Gastrocnemius medialis (tissue), 4 donors: ENCODE results near the gene LRRC1. TPM values are rescaled to one million over a fixed set of nuclear protein-coding genes. Genes with fewer than 3 reads are reported as not detected.

Experiments
- ATAC-seq, 2 donors: fragments of 150-250 bp; one replicate each; pipeline ENCODE4 v1.9.1; 2016
- DNase-seq, 2 donors: peaks; one replicate each; pipeline ENCODE4 v3.0.0-alpha.2; 2019
- H3K27ac ChIP-seq, 4 donors: fragments of 200-600 bp; sonication (generic); 1 replicate in 1 of 4; 2 replicates in 3 of 4; pipeline ENCODE4 v1.5.1; 2016 to 2018; ENCODE audit warnings: mild to moderate bottlenecking in 2 of 4, moderate library complexity in 1 of 4
- H3K27me3 ChIP-seq, 3 donors: fragments of 200-600 bp; sonication (generic) in 2 of 3; 1 replicate in 1 of 3; 2 replicates in 2 of 3; pipeline versions ENCODE4 v1.5.1 to v1.6.0; 2016 to 2019; ENCODE audit warnings: mild to moderate bottlenecking in 1 of 3, moderate library complexity in 1 of 3
- H3K36me3 ChIP-seq, 2 donors: fragments of 200-600 bp; sonication (generic) in 1 of 2; one replicate each; pipeline ENCODE4 v1.5.1; 2017 to 2018
- H3K4me1 ChIP-seq, 2 donors: fragments of 200-600 bp; sonication (generic) in 1 of 2; one replicate each; pipeline ENCODE4 v1.5.1; 2016 to 2017; ENCODE audit warnings: mild to moderate bottlenecking in 2 of 2
- H3K4me3 ChIP-seq, 4 donors: fragments of 200-600 bp; sonication (generic) in 3 of 4; 1 replicate in 1 of 4; 2 replicates in 3 of 4; pipeline ENCODE4 v1.5.1; 2016 to 2019; ENCODE audit warnings: mild to moderate bottlenecking in 2 of 4
- H3K9me3 ChIP-seq, 3 donors: fragments of 200-600 bp; sonication (generic) in 2 of 3; 1 replicate in 1 of 3; 2 replicates in 2 of 3; pipeline ENCODE4 v1.5.1; 2016 to 2019
- POLR2A ChIP-seq, 2 donors: fragments of 450-650 bp; IDR thresholded peaks; one replicate each; pipeline ENCODE4 v1.6.1; 2017; ENCODE audit warnings: antibody characterized with exemption in 2 of 2, mild to moderate bottlenecking in 2 of 2, moderate library complexity in 2 of 2
- in situ Hi-C, 4 donors: fragments of 200-750 bp; cut with MboI; loops; one replicate each; pipeline versions ENCODE4 v1.15.0 to v1.8.0; 2017; ENCODE audit warnings: low sequenced_read_pairs in 4 of 4
- intact Hi-C: fragments of 100-400 bp; cut with DNase I; formaldehyde crosslinking; loops from one replicate; pipeline ENCODE4 v1.15.1; 2023; ENCODE audit warnings: low total_unique reads
- total RNA-seq, 4 donors: library from RNA; depleted of rRNA; stranded (reverse); fragments of >200 nt; gene quantifications; one replicate each; pipeline versions ENCODE4 v1.1.0 to v1.2.3, GENCODE V29; 2016
- TF ChIP-seq, protein P1 (sequence below), 5 experiments: fragments of 450-650 bp in 3 of 5; fragments of 200-600 bp in 2 of 5; sonication (generic) in 2 of 5; IDR thresholded peaks in 4 of 5; conservative IDR thresholded peaks in 1 of 5; 1 replicate in 4 of 5; 2 replicates in 1 of 5; pipeline ENCODE4 v1.5.1; 2016 to 2019; ENCODE audit warnings: antibody characterized with exemption in 5 of 5, mild to moderate bottlenecking in 3 of 5, moderate library complexity in 3 of 5

LRRC1 gene
- total RNA-seq, 4 donors from 2014 or later, result 0.67 to 8.5 (median 2.4) TPM

DNA sequence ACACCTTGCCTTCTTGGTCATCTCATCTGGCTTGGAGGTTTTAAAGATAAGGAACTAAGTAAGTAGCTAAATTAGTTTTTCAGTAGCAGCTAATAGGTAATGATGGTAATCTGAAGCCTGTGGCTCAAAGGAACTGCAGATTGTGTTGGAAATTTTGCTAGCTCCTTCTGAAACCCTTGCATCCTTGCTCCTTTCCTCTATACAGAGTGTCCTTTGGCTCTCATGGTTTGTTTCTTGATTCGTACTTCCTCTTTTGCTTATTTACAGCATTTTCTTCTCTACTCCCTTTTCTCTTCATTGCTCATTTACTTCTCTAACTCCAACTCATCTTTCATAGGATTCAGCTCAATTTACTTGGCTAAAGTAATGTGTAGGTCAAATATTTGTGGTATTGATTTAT, 19.0 kb downstream of the LRRC1 start:
- Histone ChIP-seq H3K27me3 (no peaks in the 10 kb centered on the region), H3K9me3 (no peaks in the 10 kb centered on the region), H3K27ac (no peak overlapping the region), H3K4me3 (no peak overlapping the region), H3K4me1 (no peaks in the 10 kb centered on the region), H3K36me3 (no peaks in the 10 kb centered on the region)
- no peak for TF ChIP-seq POLR2A (IDR thresholded peaks at IDR 0.05)
- TF ChIP-seq, protein P1, sequence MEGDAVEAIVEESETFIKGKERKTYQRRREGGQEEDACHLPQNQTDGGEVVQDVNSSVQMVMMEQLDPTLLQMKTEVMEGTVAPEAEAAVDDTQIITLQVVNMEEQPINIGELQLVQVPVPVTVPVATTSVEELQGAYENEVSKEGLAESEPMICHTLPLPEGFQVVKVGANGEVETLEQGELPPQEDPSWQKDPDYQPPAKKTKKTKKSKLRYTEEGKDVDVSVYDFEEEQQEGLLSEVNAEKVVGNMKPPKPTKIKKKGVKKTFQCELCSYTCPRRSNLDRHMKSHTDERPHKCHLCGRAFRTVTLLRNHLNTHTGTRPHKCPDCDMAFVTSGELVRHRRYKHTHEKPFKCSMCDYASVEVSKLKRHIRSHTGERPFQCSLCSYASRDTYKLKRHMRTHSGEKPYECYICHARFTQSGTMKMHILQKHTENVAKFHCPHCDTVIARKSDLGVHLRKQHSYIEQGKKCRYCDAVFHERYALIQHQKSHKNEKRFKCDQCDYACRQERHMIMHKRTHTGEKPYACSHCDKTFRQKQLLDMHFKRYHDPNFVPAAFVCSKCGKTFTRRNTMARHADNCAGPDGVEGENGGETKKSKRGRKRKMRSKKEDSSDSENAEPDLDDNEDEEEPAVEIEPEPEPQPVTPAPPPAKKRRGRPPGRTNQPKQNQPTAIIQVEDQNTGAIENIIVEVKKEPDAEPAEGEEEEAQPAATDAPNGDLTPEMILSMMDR (IDR thresholded peaks at IDR 0.05 in 4 of 5, conservative IDR thresholded peaks at IDR 0.05 in 1 of 5), result no peak
- intact Hi-C loops, result no loop called here
- DNase-seq (no peak), ATAC-seq (no peak)
- in situ Hi-C loops, result no loop called here

DNA sequence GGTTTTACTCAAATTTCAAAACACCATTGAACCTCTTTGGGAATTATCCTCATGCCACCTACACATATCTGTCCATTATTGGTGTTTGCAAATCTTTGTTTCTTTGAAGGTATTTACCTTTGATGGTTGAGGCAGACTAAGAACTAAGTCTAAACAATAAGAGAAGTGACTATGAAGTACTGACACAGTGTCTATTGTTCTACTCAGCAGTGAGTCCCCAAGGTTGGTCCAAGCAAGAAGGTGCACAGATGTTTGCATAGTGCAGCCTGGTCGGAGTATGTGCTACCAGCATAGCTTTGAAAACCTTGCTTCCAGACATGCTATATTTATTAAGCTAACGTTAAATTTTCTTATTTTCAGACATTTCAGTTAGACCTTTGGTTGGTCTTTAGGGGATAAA, 19.5 kb downstream of the LRRC1 start:
- H3K27me3 ChIP-seq, result no peaks in the 10 kb centered on the region
- H3K4me3 ChIP-seq, result no peak overlapping the region
- no peaks in the 10 kb centered on the region for H3K36me3 ChIP-seq
- DNase-seq (no peak), ATAC-seq (no peak)
- in situ Hi-C loops, result no loop called here
- no peak overlapping the region for H3K27ac ChIP-seq
- intact Hi-C loops, result no loop called here
- no peaks in the 10 kb centered on the region for H3K4me1 ChIP-seq
- TF ChIP-seq, protein P1 (IDR thresholded peaks at IDR 0.05 in 4 of 5, conservative IDR thresholded peaks at IDR 0.05 in 1 of 5), result no peak
- no peak for TF ChIP-seq POLR2A (IDR thresholded peaks at IDR 0.05)
- H3K9me3 ChIP-seq, result no peaks in the 10 kb centered on the region

DNA sequence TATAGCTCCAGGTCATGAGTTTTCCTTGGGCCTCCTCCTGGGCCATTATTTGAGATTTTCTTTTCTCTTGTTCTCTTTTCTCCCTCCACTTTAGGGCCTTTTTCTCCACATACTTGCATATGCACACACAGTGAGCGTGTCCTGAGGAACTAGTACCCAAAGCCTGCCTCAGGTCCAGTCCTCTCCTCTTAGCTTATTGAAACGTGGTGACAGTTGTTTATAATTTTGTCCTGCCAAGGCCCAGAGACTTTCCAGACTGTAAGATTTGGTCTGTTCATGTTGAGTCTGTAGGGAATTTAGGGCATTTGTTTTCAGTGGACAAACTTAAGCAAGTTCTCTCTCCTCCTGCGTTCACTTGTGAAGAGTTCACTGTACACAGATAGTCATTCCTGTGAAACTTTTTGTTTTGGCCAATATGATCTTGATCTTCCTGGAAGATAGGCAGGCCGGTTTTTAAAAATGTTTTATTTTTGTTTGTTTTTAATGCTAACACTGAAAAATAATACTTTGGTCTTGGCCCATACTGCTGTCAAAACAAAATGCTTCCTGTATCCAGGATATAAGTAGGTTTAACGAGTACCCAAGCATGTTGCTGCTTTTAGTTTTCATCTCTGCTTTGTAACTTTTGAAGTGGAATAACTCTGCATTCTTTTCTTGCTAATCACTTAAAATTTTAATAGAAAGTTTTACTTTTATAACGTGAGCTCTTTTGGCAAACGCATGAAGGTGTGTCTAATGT, 20.7 kb downstream of the LRRC1 start:
- H3K27me3 ChIP-seq, result no peaks in the 10 kb centered on the region

DNA sequence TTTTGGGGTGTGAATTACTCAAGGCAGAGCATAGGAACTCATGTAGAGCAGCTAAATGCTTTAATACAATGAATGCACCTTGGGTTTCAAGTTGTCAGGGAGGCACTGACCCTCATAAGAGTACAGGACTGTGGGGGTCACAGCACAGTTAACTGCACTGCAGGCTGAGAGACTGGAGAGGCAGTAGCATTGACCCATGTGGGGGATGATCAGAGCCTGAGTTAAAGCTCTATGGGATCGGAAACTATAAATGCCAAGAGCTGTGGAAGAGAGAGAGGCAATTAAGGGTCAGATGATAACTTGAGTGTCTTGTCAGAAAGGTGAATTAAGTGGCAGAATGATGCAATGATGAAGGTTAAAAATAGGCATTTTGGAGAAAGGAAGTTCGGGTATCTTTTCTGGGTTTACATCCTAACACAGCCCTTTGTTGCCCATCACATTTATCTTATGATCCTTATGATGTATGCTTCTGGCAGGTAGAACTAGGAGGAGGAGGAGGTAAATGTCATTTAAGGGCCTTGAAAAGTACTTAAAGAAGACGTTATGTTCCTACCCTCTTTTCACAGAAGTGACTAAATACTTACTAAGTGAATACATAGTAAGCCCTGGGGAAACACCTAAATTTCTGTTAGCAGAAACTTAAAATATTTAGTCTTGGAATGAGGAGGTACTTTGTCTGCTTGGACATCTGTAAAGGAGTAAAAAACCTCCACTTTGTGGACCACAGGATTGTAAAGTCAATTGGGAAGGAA, 24.2 kb downstream of the LRRC1 start:
- ATAC-seq (no peak), DNase-seq (no peak)
- TF ChIP-seq, protein P1 (IDR thresholded peaks at IDR 0.05 in 4 of 5, conservative IDR thresholded peaks at IDR 0.05 in 1 of 5), result no peak
- no peak for TF ChIP-seq POLR2A (IDR thresholded peaks at IDR 0.05)
- no peaks in the 10 kb centered on the region for H3K27me3 ChIP-seq
- no peaks in the 10 kb centered on the region for H3K36me3 ChIP-seq
- H3K4me3 ChIP-seq, result no peak overlapping the region
- no peak overlapping the region for H3K27ac ChIP-seq
- in situ Hi-C loops (no loop called here), intact Hi-C loops (no loop called here)
- no peaks in the 10 kb centered on the region for H3K9me3 ChIP-seq
- no peaks in the 10 kb centered on the region for H3K4me1 ChIP-seq

More for the DNA sequence above, 20.7 kb downstream of the LRRC1 start:
- Histone ChIP-seq H3K36me3 (no peaks in the 10 kb centered on the region), H3K27ac (no peak overlapping the region), H3K4me3 (no peak overlapping the region), H3K9me3 (no peaks in the 10 kb centered on the region), H3K4me1 (no peaks in the 10 kb centered on the region)
- peak in 1 of 2 donors; percentile 30 for ATAC-seq
- in situ Hi-C loops (no loop called here), intact Hi-C loops (no loop called here)
- no peak for DNase-seq
- TF ChIP-seq, protein P1 (IDR thresholded peaks at IDR 0.05 in 4 of 5, conservative IDR thresholded peaks at IDR 0.05 in 1 of 5), result no peak
- TF ChIP-seq POLR2A (IDR thresholded peaks at IDR 0.05), result no peak
